ENCODE results near the gene CLIC1. TPM values are rescaled to one million over a fixed set of nuclear protein-coding genes. Genes with fewer than 3 reads are reported as not detected.
A peak's percentile ranks its signal among the peaks of the same experiment; 100 is the strongest.

Gene CLIC1
- total and polyA plus RNA-seq, 7 donors = 172 to 668 (median 251) TPM

DNA sequence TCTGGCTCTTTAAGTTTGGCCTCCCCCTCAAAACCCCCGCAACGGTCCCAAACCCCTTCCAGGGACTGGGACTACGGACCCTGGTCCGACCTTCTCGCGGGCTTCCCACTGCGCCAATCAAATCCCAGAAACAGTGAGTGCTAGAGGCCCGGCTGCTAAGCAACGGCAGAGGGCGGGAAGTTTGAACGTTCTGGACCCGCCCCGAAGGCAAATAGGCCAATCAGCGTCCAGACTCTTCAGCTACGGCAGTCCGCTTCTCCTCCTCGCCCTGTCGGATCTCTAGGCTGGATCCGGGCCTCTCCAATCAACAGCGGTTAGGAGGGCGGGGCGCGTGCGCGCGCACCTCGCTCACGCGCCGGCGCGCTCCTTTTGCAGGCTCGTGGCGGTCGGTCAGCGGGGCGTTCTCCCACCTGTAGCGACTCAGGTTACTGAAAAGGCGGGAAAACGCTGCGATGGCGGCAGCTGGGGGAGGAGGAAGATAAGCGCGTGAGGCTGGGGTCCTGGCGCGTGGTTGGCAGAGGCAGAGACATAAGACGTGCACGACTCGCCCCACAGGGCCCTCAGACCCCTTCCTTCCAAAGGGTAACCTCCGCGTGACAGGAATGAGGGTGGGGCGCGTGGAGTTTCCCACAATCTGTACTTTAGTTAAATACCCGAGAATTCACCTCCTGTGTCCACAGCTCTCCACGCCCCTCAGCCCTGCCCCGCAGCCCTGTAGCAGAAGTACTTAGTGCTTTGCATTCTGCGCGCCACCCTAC lies 3.5 kb upstream of the CLIC1 start, which contains the start of gene MSH5:
Gene MSH5 (plus strand): TSS at position 367 of the 758 bp plus-strand sequence. CDS start 462 bp downstream, outside the sequence.
- TF ChIP-seq POLR2A (IDR thresholded peaks at IDR 0.05) (peak in 1 of 2 donors; percentile 72), POLR2AphosphoS5 (IDR thresholded peaks at IDR 0.05) (peak; percentile 78 to 87 (median 85)), EP300 (IDR thresholded peaks at IDR 0.05) (no peak)
- TF ChIP-seq, protein P1, sequence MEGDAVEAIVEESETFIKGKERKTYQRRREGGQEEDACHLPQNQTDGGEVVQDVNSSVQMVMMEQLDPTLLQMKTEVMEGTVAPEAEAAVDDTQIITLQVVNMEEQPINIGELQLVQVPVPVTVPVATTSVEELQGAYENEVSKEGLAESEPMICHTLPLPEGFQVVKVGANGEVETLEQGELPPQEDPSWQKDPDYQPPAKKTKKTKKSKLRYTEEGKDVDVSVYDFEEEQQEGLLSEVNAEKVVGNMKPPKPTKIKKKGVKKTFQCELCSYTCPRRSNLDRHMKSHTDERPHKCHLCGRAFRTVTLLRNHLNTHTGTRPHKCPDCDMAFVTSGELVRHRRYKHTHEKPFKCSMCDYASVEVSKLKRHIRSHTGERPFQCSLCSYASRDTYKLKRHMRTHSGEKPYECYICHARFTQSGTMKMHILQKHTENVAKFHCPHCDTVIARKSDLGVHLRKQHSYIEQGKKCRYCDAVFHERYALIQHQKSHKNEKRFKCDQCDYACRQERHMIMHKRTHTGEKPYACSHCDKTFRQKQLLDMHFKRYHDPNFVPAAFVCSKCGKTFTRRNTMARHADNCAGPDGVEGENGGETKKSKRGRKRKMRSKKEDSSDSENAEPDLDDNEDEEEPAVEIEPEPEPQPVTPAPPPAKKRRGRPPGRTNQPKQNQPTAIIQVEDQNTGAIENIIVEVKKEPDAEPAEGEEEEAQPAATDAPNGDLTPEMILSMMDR (IDR thresholded peaks at IDR 0.05) = no peak
- H3K27ac ChIP-seq = peak within 1 kb of the TSS; percentile 74 to 95 (median 77)
- peaks cover 0 to 31% (median 24%) of the 10 kb centered on the region in 4 donors for H3K4me1 ChIP-seq
- no peaks in the 10 kb centered on the region for H3K9me3 ChIP-seq
- peak within 1 kb of the TSS; percentile 37 to 83 (median 73) for H3K4me3 ChIP-seq
- DNase-seq = peak; percentile 100
- H3K27me3 ChIP-seq = no peaks in the 10 kb centered on the region
- 0% methylated on average over 58 of the region's 58 CpGs for WGBS, 2 donors
- no peaks in the 10 kb centered on the region for H3K36me3 ChIP-seq
- intact Hi-C loops (cut with DNase I) = loop anchor here (2.0 kb wide), 1 partner anchor 55 kb away; the partner anchor contains the start of gene VARS1

DNA sequence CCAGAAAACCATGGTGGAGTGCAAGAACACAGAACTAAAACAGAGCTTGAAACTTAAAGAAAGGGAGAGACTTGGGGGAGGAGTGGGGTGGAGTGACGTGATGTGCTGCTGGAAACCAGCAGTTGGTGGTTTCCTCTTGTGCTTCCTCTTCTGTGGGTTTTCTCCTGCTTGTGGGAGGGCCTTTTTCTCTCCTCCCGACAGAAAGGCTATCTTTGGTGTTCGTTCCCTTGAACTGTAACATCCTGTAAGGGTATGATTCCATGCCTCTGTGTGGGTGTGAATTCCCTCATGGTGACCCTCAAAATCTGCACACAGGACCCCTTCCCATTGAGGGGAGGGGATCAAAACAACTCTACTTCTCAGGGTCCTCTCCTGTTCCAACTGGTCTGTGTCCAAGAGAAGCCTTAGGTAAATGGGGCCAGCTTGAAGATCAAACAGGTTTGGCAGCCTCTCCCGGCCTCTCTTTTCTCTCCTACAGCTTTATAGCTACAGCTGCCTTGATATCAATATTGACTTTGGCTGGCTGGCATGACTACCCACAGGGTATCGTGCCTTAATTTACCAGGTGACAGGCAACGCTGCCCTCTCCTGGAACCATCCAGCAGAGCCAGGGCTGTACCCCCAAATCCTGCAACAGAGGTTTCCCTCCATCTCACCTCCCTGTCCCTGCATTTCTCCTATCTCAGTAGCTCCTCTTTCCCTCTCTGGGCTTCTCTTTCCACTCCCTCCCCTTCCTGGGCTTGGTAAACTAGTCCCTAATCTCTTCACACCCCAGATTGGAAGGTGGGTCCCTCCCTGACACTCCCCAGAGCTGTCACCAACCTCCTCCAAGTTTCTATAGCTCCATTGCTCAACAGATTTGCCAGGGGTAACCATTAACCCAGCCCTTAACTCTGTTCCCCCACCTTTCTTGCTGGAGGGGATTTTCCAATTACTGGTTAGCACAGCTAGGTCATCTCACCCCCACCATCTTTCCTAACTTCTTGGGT lies 2.0 kb upstream of the CLIC1 start:
- Histone ChIP-seq H3K27me3 (no peaks in the 10 kb centered on the region), H3K27ac (peak overlapping the region; percentile 92 to 98 (median 94)), H3K9me3 (no peaks in the 10 kb centered on the region), H3K4me1 (peaks cover 0 to 46% (median 40%) of the 10 kb centered on the region in 4 donors), H3K36me3 (peaks cover 6 to 9% (median 7%) of the 10 kb centered on the region in 4 donors), H3K4me3 (no peak overlapping the region)
- no peak for TF ChIP-seq POLR2A (IDR thresholded peaks at IDR 0.05)
- no peak for TF ChIP-seq EP300 (IDR thresholded peaks at IDR 0.05)
- peak in 2 of 4 donors; percentile 24 to 60 for TF ChIP-seq POLR2AphosphoS5 (IDR thresholded peaks at IDR 0.05)
- no peak for DNase-seq
- 2 to 9% methylated on average over 6 of the region's 6 CpGs for WGBS, 2 donors
- intact Hi-C loops (cut with DNase I) = no loop called here

DNA sequence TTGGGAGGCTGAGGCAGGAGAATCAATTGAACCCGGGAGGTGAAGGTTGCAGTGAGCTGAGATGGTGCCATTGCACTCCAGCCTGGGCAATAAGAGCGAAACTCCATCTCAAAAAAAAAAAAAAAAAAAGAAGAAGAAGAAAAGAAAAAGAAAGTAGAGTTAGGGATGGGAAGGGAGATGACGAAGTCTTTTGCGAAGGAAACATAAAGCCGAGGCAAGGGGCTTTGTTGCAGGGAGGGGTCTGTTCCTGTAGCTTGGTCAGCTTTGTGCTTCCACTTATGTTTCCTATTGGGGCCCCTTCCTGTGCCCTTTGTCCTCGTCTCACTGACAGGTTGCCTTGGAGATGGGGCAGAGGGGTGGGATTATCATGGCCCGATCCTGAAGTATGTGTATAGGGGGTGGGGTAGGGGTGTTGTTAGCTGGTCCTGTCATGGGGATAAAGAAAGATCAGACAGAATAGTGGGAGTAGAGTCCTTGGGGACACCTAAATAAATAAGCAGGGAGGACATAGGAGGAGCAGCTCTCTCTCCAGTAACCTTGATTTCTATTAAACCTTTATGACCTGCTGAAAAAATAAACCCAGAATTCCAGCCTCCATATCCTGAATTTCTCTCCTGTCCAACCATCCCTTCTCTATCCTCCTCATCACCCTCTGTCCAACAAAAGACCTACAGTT lies 1.1 kb upstream of the CLIC1 start:
- H3K27ac ChIP-seq = peak overlapping the region; percentile 92 to 98 (median 94)
- H3K4me1 ChIP-seq = peaks cover 0 to 49% (median 40%) of the 10 kb centered on the region in 4 donors
- no peak for DNase-seq
- intact Hi-C loops (cut with DNase I) = no loop called here
- no peaks in the 10 kb centered on the region for H3K27me3 ChIP-seq
- peaks cover 13 to 17% (median 15%) of the 10 kb centered on the region in 4 donors for H3K36me3 ChIP-seq
- WGBS, 2 donors = 10 to 18% methylated on average over 7 of the region's 7 CpGs
- peak overlapping the region in 1 of 4 donors; percentile 64 for H3K4me3 ChIP-seq
- no peaks in the 10 kb centered on the region for H3K9me3 ChIP-seq
- TF ChIP-seq, protein P1 (IDR thresholded peaks at IDR 0.05) = no peak
- TF ChIP-seq POLR2A (IDR thresholded peaks at IDR 0.05) (no peak), POLR2AphosphoS5 (IDR thresholded peaks at IDR 0.05) (no peak), EP300 (IDR thresholded peaks at IDR 0.05) (no peak)

DNA sequence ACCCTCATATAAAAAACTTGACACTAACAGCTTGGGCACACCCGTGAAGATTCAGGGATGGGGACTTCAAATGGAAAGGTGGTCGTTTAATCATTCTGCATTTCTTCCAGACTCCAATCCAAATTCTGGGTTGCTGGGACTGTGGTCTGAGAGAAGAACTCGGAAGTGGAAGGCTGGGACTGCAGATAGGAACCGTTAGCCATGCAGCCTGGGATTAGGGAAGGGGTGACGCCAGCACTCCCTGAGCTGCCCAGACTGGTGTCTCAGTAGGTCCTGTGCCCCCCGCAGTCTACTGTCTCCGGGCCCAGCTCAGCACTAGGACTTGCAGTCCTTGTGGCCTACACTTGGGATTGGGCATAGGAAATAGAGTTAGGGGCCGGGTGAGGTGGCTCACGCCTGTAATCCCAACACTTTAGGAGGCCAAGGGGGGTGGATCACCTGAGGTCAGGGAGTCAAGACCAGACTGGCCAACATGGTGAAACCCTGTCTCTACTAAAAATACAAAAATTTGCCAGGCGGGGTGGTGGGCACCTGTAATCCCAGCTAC lies 511 bp upstream of the CLIC1 start:
- Histone ChIP-seq H3K4me3 (peak overlapping the region; percentile 64 to 76 (median 73)), H3K36me3 (peaks cover 17 to 23% (median 21%) of the 10 kb centered on the region in 4 donors), H3K27me3 (no peaks in the 10 kb centered on the region), H3K4me1 (peaks cover 0 to 49% (median 40%) of the 10 kb centered on the region in 4 donors), H3K9me3 (no peaks in the 10 kb centered on the region), H3K27ac (peak overlapping the region; percentile 92 to 98 (median 94))
- TF ChIP-seq POLR2AphosphoS5 (IDR thresholded peaks at IDR 0.05) = no peak
- TF ChIP-seq, protein P1 (IDR thresholded peaks at IDR 0.05) = no peak
- TF ChIP-seq POLR2A (IDR thresholded peaks at IDR 0.05) = no peak
- no peak for TF ChIP-seq EP300 (IDR thresholded peaks at IDR 0.05)
- intact Hi-C loops (cut with DNase I) = no loop called here
- DNase-seq = no peak
- 15 to 20% methylated on average over 10 of the region's 10 CpGs for WGBS, 2 donors

Data from sigmoid colon (tissue), 7 donors.